GM12801 (cell line): ENCODE results near the gene PRKN.

Source experiments
- CTCF ChIP-seq: IDR thresholded peaks from one replicate; pipeline ENCODE4 v1.5.1; 2011; ENCODE audit warnings: control low read depth; ENCODE audit not compliant: insufficient read length; ENCODE audit errors: extremely low read depth

Gene PRKN

DNA sequence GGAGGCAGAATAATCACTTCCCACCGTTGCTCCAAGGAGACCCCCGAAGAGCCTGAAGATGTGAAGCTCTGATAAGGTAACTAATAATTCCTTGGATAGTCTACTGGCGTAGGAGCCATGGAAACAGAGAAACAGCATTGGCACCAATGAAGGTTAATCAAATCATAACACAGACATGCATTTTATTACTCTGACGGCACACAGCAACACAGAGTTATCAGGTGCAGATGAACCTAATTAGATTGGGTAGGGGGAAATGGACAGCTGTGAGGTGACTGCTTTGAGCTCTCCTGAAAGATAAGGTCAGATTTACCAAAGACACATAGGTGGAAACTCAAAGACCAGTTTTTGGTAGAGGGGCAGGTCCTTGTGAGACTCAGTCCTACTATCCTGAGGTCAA lies 909.7 kb downstream of the PRKN start:
- no peak for TF ChIP-seq CTCF

- no peak for TF ChIP-seq CTCF
Observed at GRCh38 chr6:161815965-161816364, 911.6 kb downstream of the PRKN start.

- TF ChIP-seq CTCF = no peak
Observed at GRCh38 chr6:161813156-161813555, 914.4 kb downstream of the PRKN start.

DNA sequence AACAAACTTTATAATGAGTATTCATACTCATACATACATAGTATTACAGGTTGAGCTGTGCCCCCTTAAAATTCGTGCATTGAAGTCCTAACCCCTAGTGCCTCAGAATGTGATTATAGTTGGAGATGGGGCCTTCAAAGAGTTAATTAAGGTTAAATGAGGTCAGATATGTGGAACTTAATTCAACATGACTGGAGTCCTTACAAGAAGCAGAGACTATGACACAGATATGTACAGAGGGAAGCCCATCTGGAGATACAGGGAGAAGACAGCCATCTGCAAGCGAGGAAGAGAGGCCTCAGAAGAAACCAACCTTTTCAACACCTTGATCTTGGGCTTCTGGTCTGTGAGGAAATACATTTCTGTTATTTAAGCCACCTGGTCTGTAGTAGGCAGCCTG lies 917.6 kb downstream of the PRKN start:
- TF ChIP-seq CTCF = no peak

GRCh38 chr6:161804838-161805237 lies 922.7 kb downstream of the PRKN start:
- no peak for TF ChIP-seq CTCF

GRCh38 chr6:161803131-161803530 lies 924.4 kb downstream of the PRKN start:
- TF ChIP-seq CTCF = no peak

DNA sequence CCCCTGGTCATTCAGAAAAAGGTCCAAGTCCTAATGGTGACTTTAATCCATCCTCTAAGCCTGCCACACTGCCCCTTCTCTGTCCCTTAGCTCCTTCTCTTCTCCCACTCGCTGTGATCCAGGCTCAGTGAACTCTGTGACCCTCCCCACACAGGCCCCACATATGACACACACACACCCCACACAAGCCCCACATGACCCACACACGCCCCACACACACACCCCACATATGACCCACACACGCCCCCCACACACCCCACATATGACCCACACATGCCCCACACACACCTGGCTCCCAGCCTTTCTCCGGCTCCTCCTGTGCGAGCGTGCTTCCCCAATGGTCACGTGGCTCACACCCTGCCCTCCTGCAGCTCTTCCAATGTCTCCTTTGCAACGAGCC lies 925.3 kb downstream of the PRKN start:
- no peak for TF ChIP-seq CTCF

DNA sequence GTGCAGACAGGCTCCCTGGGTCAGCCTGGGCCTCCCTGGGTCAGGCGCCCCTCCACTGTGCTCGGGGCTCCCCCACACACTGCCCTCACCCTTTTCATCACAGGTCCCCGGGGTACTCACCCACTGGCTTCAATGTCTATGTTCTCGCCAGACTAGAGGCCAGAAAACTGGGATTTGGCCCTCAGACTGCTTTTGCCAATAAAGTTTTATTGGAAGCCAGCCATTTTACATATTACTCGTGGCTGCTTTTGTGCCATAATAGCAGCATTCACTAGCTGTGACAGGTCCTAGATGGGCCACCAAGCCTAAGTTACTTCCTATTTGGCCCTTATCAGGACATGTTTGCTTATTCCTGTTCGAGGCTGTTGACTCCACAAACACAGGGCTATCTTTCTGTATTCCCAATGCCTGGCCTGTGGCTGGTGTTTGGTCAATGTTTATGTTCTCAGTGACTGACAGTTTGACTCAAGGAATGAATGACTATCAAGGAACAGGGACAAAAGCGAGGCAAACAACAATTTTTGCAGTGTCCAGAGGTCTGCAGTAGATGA lies 928.6 kb downstream of the PRKN start:
- TF ChIP-seq CTCF = no peak
